GM12878 (cell line): Measurements from ENCODE around the gene C1QTNF12. TPM values are rescaled to one million over a fixed set of nuclear protein-coding genes. Genes with fewer than 3 reads are reported as not detected.

Experiments used
- ATAC-seq: fragments of 200-7000 bp; cut with Tn5 transposase; 3 replicates; pipeline ENCODE4 v1.9.1; 2020; ENCODE audit warnings: mild to moderate bottlenecking, moderate library complexity
- BruUV-seq: library from RNA; stranded (reverse); fragments of 400-500 nt; replicated peaks from 2 replicates; lab custom pipeline; 2021; lab: Mats Ljungman, UMichigan
- CTCF ChIA-PET: fragments of 300-600 bp; sonication (Branson Sonifier 250); formaldehyde crosslinking; extraction: SDS; loops from one replicate; lab custom pipeline; 2021; ENCODE audit warnings: inconsistent platforms; lab: Yijun Ruan, JAX
- POLR2A ChIA-PET: fragments of 350-600 bp; formaldehyde crosslinking; extraction: SDS; loops from one replicate; lab custom pipeline; 2021; ENCODE audit warnings: inconsistent platforms; lab: Charles Lee
- RAD21 ChIA-PET: fragments of 300-600 bp; sonication (Branson Sonifier 250); formaldehyde crosslinking; loops from one replicate; lab custom pipeline; 2023; ENCODE audit warnings: antibody characterized with exemption; ENCODE audit not compliant: unreplicated experiment; lab: Charles Lee
- SMC1A ChIA-PET: fragments of 300-600 bp; sonication (Branson Sonifier 250); formaldehyde crosslinking; loops from one replicate; lab custom pipeline; 2023; ENCODE audit not compliant: unreplicated experiment, uncharacterized antibody; lab: Charles Lee
- DNase-seq: peaks from one replicate; pipeline ENCODE4 v3.0.0-alpha.2; 2011; ENCODE audit warnings: low read depth, low spot score
- FAIRE-seq: peaks from 3 replicates; lab custom pipeline; 2011; peaks lifted over from hg19 to GRCh38; lab: Jason Lieb, UNC
- H2AFZ ChIP-seq: 2 replicates; pipeline ENCODE4 v1.6.0; 2011; ENCODE audit warnings: low read depth, low read length, control low read depth; ENCODE audit not compliant: control insufficient read depth
- H3K27ac ChIP-seq: 2 replicates; pipeline ENCODE4 v1.5.1; 2011; ENCODE audit warnings: control low read depth; ENCODE audit not compliant: control insufficient read depth, insufficient read depth
- H3K27me3 ChIP-seq, 2 experiments: replicated peaks in 1 of 2; 2 replicates each; pipeline versions ENCODE4 v1.6.0 to v1.6.1; 2011; ENCODE audit warnings: low read length in 1 of 2; ENCODE audit not compliant: control insufficient read depth in 2 of 2, insufficient read depth in 2 of 2
- H3K36me3 ChIP-seq, 2 experiments: 2 replicates each; pipeline ENCODE4 v1.5.1; 2011; ENCODE audit warnings: low read length in 1 of 2; ENCODE audit not compliant: control insufficient read depth in 2 of 2, insufficient read depth in 2 of 2
- H3K4me1 ChIP-seq: 2 replicates; pipeline ENCODE4 v1.6.1; 2011; ENCODE audit warnings: mild to moderate bottlenecking, low read length, moderate library complexity, mixed read lengths; ENCODE audit not compliant: control insufficient read depth, insufficient read depth
- H3K4me2 ChIP-seq: 2 replicates; pipeline ENCODE4 v1.6.0; 2011; ENCODE audit warnings: control low read depth; ENCODE audit not compliant: control insufficient read depth, insufficient read depth
- H3K4me3 ChIP-seq: fragments of 200-600 bp; sonication (generic); 2 replicates; pipeline ENCODE4 v1.5.1; 2016
- H3K79me2 ChIP-seq: 2 replicates; pipeline ENCODE4 v1.6.0; 2011; ENCODE audit warnings: low read length; ENCODE audit not compliant: control insufficient read depth, insufficient read depth
- H3K9ac ChIP-seq: 2 replicates; pipeline ENCODE4 v1.8.0; 2011; ENCODE audit warnings: low read length, control low read depth, mixed read lengths; ENCODE audit not compliant: control insufficient read depth, insufficient read depth
- H3K9me3 ChIP-seq: replicated peaks from 3 replicates; pipeline ENCODE4 v1.5.1; 2011; ENCODE audit warnings: mild to moderate bottlenecking, low read length; ENCODE audit not compliant: control insufficient read depth, insufficient read depth
- H4K20me1 ChIP-seq: 2 replicates; pipeline ENCODE4 v1.6.0; 2011; ENCODE audit not compliant: control insufficient read depth, insufficient read depth
- CREB1 ChIP-seq: IDR thresholded peaks from 2 replicates; pipeline ENCODE4 v1.6.1; 2012; ENCODE audit warnings: low read depth, mild to moderate bottlenecking, inconsistent platforms
- EGR1 ChIP-seq, 2 experiments: IDR thresholded peaks; 1 replicate in 1 of 2; 2 replicates in 1 of 2; pipeline ENCODE4 v1.6.1; 2011 to 2012; ENCODE audit warnings: low read depth in 2 of 2, low read length in 2 of 2, borderline replicate concordance in 1 of 2, mild to moderate bottlenecking in 1 of 2, moderate library complexity in 1 of 2
- EP300 ChIP-seq, 2 experiments: fragments of 150-350 bp in 1 of 2; IDR thresholded peaks; 2 replicates each; pipeline ENCODE4 v1.6.1; 2011 to 2012; ENCODE audit warnings: low read depth in 2 of 2, low read length in 2 of 2, borderline replicate concordance in 1 of 2, improper control_type of control experiment in 1 of 2, inconsistent platforms in 1 of 2; ENCODE audit not compliant: control insufficient read depth in 1 of 2
- ETV6 ChIP-seq, 2 experiments: fragments of 450-650 bp in 1 of 2; IDR thresholded peaks in 1 of 2; conservative IDR thresholded peaks in 1 of 2; 2 replicates each; pipeline ENCODE4 v1.6.1; 2014; ENCODE audit warnings: antibody characterized with exemption in 1 of 2, borderline replicate concordance in 1 of 2, low read depth in 1 of 2, mild to moderate bottlenecking in 1 of 2, moderate library complexity in 1 of 2
- HCFC1 ChIP-seq: fragments of 150-350 bp; IDR thresholded peaks from 2 replicates; pipeline ENCODE4 v1.6.1; 2014; ENCODE audit warnings: low read length
- KDM1A ChIP-seq: fragments of 200-600 bp; sonication (generic); IDR thresholded peaks from 2 replicates; pipeline ENCODE4 v1.6.1; 2016; ENCODE audit warnings: borderline replicate concordance
- NR2F1 ChIP-seq: fragments of 450-650 bp; conservative IDR thresholded peaks from 2 replicates; pipeline ENCODE4 v1.6.1; 2017; ENCODE audit warnings: mild to moderate bottlenecking
- RCOR1 ChIP-seq: conservative IDR thresholded peaks from 2 replicates; pipeline ENCODE4 v1.6.1; 2012; ENCODE audit warnings: low read depth, low read length, improper control_type of control experiment
- SIX5 ChIP-seq: IDR thresholded peaks from 2 replicates; pipeline ENCODE4 v1.6.1; 2011; ENCODE audit warnings: mild to moderate bottlenecking, low read depth, low read length, moderate library complexity; ENCODE audit not compliant: severe bottlenecking
- STAT3 ChIP-seq: IDR thresholded peaks from 2 replicates; pipeline ENCODE4 v1.6.1; 2011; ENCODE audit warnings: low read depth, low read length, improper control_type of control experiment
- TCF7 ChIP-seq: IDR thresholded peaks from 2 replicates; pipeline ENCODE4 v1.6.1; 2014; ENCODE audit warnings: antibody characterized with exemption, borderline replicate concordance
- ZBED1 ChIP-seq: IDR thresholded peaks from 2 replicates; pipeline ENCODE4 v1.6.1; 2016; ENCODE audit warnings: borderline replicate concordance
- ZNF217 ChIP-seq: fragments of 450-650 bp; IDR thresholded peaks from 2 replicates; pipeline ENCODE4 v1.6.1; 2017; ENCODE audit warnings: antibody characterized with exemption, mild to moderate bottlenecking
- WGBS: methylation state at CpG from one replicate; pipeline ENCODE4 v1.1.6; 2016; ENCODE audit warnings: low lambda C conversion rate; ENCODE audit not compliant: insufficient replicate concordance, insufficient coverage; ENCODE audit errors: missing lambda C conversion rate; 5-methylcytosine and 5-hydroxymethylcytosine counted together
- in situ Hi-C: fragments of 300-500 bp; cut with MboI; formaldehyde crosslinking; loops from 9 replicates; pipeline ENCODE4 v1.14.3; 2018; ENCODE audit warnings: mixed read lengths
- intact Hi-C: fragments of 100-400 bp; cut with micrococcal nuclease; formaldehyde crosslinking; loops from one replicate; pipeline ENCODE4 v1.14.2; 2022; ENCODE audit not compliant: unreplicated experiment
- polyA plus RNA-seq, 11 experiments: library from polyadenylated mRNA; depleted of rRNA in 4 of 11; unstranded in 6 of 11; stranded (reverse) in 5 of 11; fragments of >200 nt; fragmentation: Nextera tagmentation in 4 of 11; fragmentation: Illumina TruSeq in 1 of 11; extraction: Ambion mirVana in 4 of 11; extraction: Trizol in 1 of 11; gene quantifications; 1 replicate in 1 of 11; 2 replicates in 10 of 11; pipeline versions ENCODE4 v1.2.1 to v1.2.3, GENCODE V29; 2011 to 2016; ENCODE audit warnings: inconsistent platforms in 2 of 11, missing spikeins in 2 of 11, low read depth in 1 of 11
- total RNA-seq, 4 experiments: library from RNA; depleted of rRNA in 3 of 4; stranded (reverse); fragments of >200 nt in 3 of 4; fragmentation: Illumina TruSeq in 1 of 4; extraction: Trizol in 1 of 4; gene quantifications; 2 replicates each; pipeline versions ENCODE4 v1.2.1 to v1.2.3, GENCODE V29; 2013 to 2021
- TF ChIP-seq, protein P1 (sequence below): IDR thresholded peaks from 2 replicates; pipeline ENCODE4 v1.6.1; 2012; ENCODE audit warnings: low read length, inconsistent platforms
- TF ChIP-seq, protein P2 (sequence below): fragments of 450-650 bp; IDR thresholded peaks from 2 replicates; pipeline ENCODE4 v1.6.1; 2016; ENCODE audit warnings: mild to moderate bottlenecking
- TF ChIP-seq, protein P3 (sequence below): IDR thresholded peaks from 2 replicates; pipeline ENCODE4 v1.6.1; 2011; ENCODE audit warnings: borderline replicate concordance, low read depth, mild to moderate bottlenecking, moderate library complexity, mixed read lengths, low read length; ENCODE audit not compliant: insufficient read depth; ENCODE audit errors: extremely low read length

The C1QTNF12 gene
- total and polyA plus RNA-seq, 10 of the 15 experiments (the other 5 are each of a cell fraction or from before 2014, with no cell fraction given): 0.17 to 1.0 (median 0.31) TPM; not detected in 5

DNA sequence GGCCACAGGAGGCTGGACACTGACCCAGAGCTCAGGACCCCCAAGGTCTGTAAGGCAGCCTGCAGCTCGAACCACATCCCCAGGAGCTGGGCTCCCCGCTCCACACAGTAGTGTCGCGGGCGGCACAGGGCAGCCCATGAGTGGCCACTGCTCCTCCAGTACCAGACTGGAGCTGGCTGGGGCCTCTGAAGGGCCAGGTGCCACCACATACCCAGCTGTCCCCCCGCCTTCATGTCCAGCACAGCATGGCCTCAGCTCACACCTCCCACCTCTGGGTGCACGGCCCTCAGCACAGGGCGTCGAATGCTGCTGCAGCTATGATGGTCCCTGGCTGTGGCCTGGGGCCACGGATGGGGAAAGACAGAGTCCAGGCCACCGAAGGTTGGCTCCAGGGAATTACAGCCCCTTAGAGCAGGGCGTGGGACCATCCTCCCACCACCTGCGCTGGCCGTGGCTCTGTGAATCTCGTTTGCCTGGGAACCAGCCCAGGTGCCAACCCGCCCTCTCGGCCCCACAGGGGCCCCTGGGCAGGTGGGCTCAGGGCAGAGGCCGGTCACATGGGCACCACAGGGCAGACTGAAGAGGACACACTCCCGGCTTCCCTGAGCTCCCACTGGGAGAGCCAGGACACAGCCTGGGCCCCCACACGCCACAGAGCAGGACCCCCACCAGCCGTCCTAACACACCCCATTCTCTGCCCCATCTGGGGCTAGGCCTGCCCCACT lies 30.5 kb downstream of the C1QTNF12 start:
- no peaks in the 10 kb centered on the region for H3K79me2 ChIP-seq
- H3K4me1 ChIP-seq: peaks cover 30% of the 10 kb centered on the region
- ChIA-PET POLR2A (interaction anchor here (1.1 to 1.4 kb wide), 2 partner anchors 8 to 13 kb away, joined by 3 read pairs; no protein-coding TSS in a partner anchor), SMC1A (interaction anchor here (1.2 to 1.6 kb wide), 2 partner anchors 75 to 90 kb away, joined by 3 read pairs; no protein-coding TSS in a partner anchor), CTCF (interaction anchor here (1.9 kb wide), 1 partner anchor 94 kb away, joined by 6 read pairs; no protein-coding TSS in a partner anchor), RAD21 (interaction anchor here (0.6 to 2.5 kb wide), 2 partner anchors 90 to 94 kb away, joined by 3 to 9 read pairs; no protein-coding TSS in a partner anchor)
- BruUV-seq: no TSS peak
- WGBS: 90% methylated on average over 21 of the region's 21 CpGs
- in situ Hi-C loops: no loop called here
- H4K20me1 ChIP-seq: no peaks in the 10 kb centered on the region
- H3K27ac ChIP-seq: no peak overlapping the region
- H3K36me3 ChIP-seq: peaks cover 4 to 25% of the 10 kb centered on the region in 2 experiments
- no peaks in the 10 kb centered on the region; the same call in 2 of the 3 replicates for H3K9me3 ChIP-seq
- no peak for ATAC-seq
- no peak for DNase-seq
- H3K9ac ChIP-seq: no peak overlapping the region
- H3K27me3 ChIP-seq: no peaks in the 10 kb centered on the region
- FAIRE-seq: no peak
- H2AFZ ChIP-seq: no peak overlapping the region
- intact Hi-C loops: no loop called here
- no peak overlapping the region for H3K4me3 ChIP-seq
- no peak overlapping the region for H3K4me2 ChIP-seq
- TF ChIP-seq ZNF217: no peak
- no peak for TF ChIP-seq ETV6 (conservative IDR thresholded peaks at IDR 0.05 in 1 of 2, IDR thresholded peaks at IDR 0.05 in 1 of 2; ENCODE audit: borderline replicate concordance in 1 of 2, low read depth in 1 of 2)
- no peak for TF ChIP-seq KDM1A
- TF ChIP-seq SIX5: no peak
- TF ChIP-seq, protein P1, sequence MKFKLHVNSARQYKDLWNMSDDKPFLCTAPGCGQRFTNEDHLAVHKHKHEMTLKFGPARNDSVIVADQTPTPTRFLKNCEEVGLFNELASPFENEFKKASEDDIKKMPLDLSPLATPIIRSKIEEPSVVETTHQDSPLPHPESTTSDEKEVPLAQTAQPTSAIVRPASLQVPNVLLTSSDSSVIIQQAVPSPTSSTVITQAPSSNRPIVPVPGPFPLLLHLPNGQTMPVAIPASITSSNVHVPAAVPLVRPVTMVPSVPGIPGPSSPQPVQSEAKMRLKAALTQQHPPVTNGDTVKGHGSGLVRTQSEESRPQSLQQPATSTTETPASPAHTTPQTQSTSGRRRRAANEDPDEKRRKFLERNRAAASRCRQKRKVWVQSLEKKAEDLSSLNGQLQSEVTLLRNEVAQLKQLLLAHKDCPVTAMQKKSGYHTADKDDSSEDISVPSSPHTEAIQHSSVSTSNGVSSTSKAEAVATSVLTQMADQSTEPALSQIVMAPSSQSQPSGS: no peak
- TF ChIP-seq EP300 (IDR thresholded peaks at IDR 0.05; ENCODE audit: borderline replicate concordance in 1 of 2, control insufficient read depth in 1 of 2, low read depth in 2 of 2, low read length in 2 of 2): no peak
- TF ChIP-seq NR2F1: no peak
- TF ChIP-seq TCF7: no peak
- no peak for TF ChIP-seq STAT3
- no peak for TF ChIP-seq CREB1
- TF ChIP-seq HCFC1: no peak
- TF ChIP-seq, protein P2, sequence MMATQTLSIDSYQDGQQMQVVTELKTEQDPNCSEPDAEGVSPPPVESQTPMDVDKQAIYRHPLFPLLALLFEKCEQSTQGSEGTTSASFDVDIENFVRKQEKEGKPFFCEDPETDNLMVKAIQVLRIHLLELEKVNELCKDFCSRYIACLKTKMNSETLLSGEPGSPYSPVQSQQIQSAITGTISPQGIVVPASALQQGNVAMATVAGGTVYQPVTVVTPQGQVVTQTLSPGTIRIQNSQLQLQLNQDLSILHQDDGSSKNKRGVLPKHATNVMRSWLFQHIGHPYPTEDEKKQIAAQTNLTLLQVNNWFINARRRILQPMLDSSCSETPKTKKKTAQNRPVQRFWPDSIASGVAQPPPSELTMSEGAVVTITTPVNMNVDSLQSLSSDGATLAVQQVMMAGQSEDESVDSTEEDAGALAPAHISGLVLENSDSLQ: no peak
- TF ChIP-seq, protein P3, sequence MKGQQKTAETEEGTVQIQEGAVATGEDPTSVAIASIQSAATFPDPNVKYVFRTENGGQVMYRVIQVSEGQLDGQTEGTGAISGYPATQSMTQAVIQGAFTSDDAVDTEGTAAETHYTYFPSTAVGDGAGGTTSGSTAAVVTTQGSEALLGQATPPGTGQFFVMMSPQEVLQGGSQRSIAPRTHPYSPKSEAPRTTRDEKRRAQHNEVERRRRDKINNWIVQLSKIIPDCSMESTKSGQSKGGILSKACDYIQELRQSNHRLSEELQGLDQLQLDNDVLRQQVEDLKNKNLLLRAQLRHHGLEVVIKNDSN: no peak
- TF ChIP-seq ZBED1: no peak
- no peak for TF ChIP-seq EGR1 (IDR thresholded peaks at IDR 0.05; ENCODE audit: borderline replicate concordance in 1 of 2, low read depth in 2 of 2, low read length in 2 of 2)
- no peak for TF ChIP-seq RCOR1
